GM06990 (cell line): ENCODE results near the gene NEK1.

ENCODE experiments used
- DNase-seq: peaks from one replicate; pipeline ENCODE4 v3.0.0-alpha.2; 2011; ENCODE audit not compliant: insufficient read length; ENCODE audit errors: extremely low read depth
- H3K27me3 ChIP-seq: replicated peaks from 2 replicates; pipeline ENCODE4 v1.6.0; 2011; ENCODE audit warnings: low read length; ENCODE audit not compliant: control insufficient read depth, insufficient read depth
- H3K36me3 ChIP-seq: 2 replicates; pipeline ENCODE4 v1.5.1; 2011; ENCODE audit warnings: low read length; ENCODE audit not compliant: control insufficient read depth, insufficient read depth
- H3K4me3 ChIP-seq: replicated peaks from 2 replicates; pipeline ENCODE4 v1.5.1; 2011; ENCODE audit warnings: low read depth, mild to moderate bottlenecking, control low read depth, low read length
- TF ChIP-seq, protein P1 (sequence below): IDR thresholded peaks from 2 replicates; pipeline ENCODE4 v1.5.1; 2011; ENCODE audit warnings: low read length, control low read depth, mild to moderate bottlenecking, inconsistent platforms; ENCODE audit not compliant: insufficient read depth, poor library complexity, severe bottlenecking

The NEK1 gene

DNA sequence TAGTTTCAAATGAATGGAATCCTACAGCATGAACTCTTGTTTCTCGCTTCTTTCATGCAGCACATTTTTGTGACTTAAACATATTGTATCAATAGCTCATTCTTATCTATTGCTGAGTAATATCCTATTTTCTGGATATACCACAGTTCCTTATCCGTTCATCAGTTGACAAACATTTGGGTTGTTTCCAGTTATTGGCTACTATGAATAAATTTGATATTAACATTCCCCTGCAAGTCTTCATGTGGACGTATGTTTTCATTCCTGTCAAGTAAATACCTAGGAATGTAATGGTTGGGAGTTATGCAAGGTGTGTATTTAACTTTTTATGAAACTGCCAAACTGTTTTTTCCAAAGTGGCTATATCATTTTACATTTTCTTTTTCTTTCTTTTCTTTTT, 227.6 kb downstream of the NEK1 start:
- Histone ChIP-seq H3K4me3 (no peak overlapping the region), H3K36me3 (no peaks in the 10 kb centered on the region), H3K27me3 (no peaks in the 10 kb centered on the region)
- TF ChIP-seq, protein P1, sequence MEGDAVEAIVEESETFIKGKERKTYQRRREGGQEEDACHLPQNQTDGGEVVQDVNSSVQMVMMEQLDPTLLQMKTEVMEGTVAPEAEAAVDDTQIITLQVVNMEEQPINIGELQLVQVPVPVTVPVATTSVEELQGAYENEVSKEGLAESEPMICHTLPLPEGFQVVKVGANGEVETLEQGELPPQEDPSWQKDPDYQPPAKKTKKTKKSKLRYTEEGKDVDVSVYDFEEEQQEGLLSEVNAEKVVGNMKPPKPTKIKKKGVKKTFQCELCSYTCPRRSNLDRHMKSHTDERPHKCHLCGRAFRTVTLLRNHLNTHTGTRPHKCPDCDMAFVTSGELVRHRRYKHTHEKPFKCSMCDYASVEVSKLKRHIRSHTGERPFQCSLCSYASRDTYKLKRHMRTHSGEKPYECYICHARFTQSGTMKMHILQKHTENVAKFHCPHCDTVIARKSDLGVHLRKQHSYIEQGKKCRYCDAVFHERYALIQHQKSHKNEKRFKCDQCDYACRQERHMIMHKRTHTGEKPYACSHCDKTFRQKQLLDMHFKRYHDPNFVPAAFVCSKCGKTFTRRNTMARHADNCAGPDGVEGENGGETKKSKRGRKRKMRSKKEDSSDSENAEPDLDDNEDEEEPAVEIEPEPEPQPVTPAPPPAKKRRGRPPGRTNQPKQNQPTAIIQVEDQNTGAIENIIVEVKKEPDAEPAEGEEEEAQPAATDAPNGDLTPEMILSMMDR, result no peak
- DNase-seq, result no peak

DNA sequence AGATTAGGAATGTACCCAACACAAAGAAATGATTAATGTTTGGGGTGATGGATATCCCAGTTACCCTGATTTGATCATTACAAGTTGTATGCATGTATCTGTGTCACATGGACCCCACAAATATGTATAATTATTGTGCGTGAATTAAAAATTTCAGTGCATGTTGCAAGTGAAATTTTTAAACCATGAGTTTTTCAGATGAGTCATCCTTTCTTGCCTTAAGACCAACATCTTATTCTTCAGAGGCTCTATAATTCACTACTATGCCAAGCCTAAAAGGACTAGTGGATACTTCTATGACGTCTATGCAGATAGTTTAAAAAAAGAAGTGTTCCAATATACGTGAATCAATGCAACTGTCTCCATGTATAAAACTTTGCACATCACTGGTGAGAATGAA, 228.7 kb downstream of the NEK1 start:
- Histone ChIP-seq H3K4me3 (no peak overlapping the region), H3K27me3 (no peaks in the 10 kb centered on the region), H3K36me3 (no peaks in the 10 kb centered on the region)
- no peak for DNase-seq
- TF ChIP-seq, protein P1, result no peak

DNA sequence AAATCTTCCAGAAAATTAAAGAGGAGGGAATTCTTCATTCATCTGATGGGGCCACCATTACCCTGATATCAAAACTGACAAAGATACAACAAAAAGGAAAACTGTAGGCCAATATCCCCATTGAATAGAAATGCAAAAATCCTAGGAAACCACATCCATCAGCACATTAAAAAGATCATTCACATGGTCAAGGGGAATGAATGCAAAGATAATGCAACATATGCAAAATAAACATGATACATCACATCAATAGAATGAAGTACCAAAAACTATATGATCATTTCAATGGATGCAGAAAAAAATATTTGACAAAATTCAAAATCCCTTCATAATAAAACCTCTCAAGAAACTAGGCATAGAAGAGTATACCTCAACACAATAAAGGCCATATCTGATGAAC, 232.7 kb downstream of the NEK1 start:
- Histone ChIP-seq H3K4me3 (no peak overlapping the region), H3K36me3 (no peaks in the 10 kb centered on the region), H3K27me3 (no peaks in the 10 kb centered on the region)
- TF ChIP-seq, protein P1, result no peak
- DNase-seq, result no peak

DNA sequence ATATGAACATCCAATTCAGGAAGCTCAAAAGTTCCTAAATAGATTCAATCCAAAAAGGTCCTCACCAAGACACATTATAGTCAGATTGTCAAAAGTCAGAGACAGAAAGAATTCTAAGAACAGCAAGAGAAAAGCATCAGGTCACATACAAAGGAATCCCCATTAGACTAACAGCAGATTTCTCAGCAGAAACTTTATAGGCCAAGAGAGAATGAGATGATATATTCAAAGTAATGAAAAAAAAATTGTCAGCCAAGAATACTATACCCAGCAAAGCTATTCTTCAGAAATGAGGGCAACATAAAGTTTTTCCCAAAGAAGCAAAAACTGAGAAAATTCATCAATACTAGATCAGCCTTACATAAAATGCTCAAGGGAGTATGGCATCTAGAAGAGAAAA, 235.0 kb downstream of the NEK1 start:
- TF ChIP-seq, protein P1, result no peak
- no peaks in the 10 kb centered on the region for H3K27me3 ChIP-seq
- no peaks in the 10 kb centered on the region for H3K36me3 ChIP-seq
- no peak overlapping the region for H3K4me3 ChIP-seq
- DNase-seq, result no peak

DNA sequence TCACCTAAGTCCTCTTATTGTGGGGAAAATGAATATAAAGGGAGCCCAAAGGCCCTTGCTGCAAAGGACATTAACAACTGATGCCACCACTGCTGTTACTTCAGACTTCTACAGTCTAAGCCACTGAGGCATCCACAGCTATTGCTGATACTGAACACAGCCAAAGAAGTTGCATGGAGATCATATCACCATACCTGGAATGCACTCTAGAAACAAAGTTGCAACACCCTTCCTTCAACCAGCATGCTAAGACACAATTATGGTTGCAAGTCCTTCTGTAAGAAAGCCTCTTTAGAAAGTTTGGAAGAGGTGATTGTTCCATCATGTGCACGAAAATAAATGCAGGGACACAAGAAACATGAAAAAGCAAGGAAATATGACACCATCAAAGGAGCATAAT, 236.0 kb downstream of the NEK1 start:
- H3K27me3 ChIP-seq, result no peaks in the 10 kb centered on the region
- no peaks in the 10 kb centered on the region for H3K36me3 ChIP-seq
- no peak for DNase-seq
- H3K4me3 ChIP-seq, result no peak overlapping the region
- TF ChIP-seq, protein P1, result no peak

DNA sequence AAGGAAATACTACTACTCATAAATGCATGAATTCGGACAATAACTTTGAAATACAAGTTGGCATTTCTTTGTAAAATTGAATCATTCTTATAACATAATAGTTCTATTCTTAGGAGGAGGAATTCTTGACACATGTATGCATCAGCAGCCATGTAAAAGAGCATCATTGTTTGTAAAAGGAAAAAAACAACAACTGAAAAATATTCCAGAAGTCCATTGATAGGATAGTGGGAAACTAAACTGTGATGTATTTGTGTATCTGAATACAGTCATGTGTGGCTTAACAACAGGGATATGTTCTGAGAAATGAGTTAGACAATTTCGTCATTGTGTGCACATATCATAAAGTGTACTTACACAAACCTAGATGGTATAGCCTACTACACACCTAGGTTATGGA, 239.6 kb downstream of the NEK1 start:
- Histone ChIP-seq H3K4me3 (no peak overlapping the region), H3K36me3 (no peaks in the 10 kb centered on the region), H3K27me3 (no peaks in the 10 kb centered on the region)
- DNase-seq, result no peak
- TF ChIP-seq, protein P1, result no peak
